ENCODE data around the gene NLK. TPM values are rescaled to one million over a fixed set of nuclear protein-coding genes. Genes with fewer than 3 reads are reported as not detected.

The NLK gene
- total RNA-seq, 1 experiment from 2014 or later: 14.9 TPM

- Histone ChIP-seq H3F3A (ENCODE audit: low read length, unreplicated experiment) (no peaks in the 10 kb centered on the region), H3K9ac (ENCODE audit: low read length) (no peak overlapping the region), H3K27ac (ENCODE audit: low read length) (no peak overlapping the region), H3K4me3 (ENCODE audit: low read length) (no peak overlapping the region), H3K4me1 (ENCODE audit: insufficient read depth, low read length) (no peaks in the 10 kb centered on the region), H3K79me2 (ENCODE audit: low read length) (no peaks in the 10 kb centered on the region), H3K36me3 (ENCODE audit: low read depth, low read length) (no peaks in the 10 kb centered on the region), H3K27me3 (ENCODE audit: low read length) (no peaks in the 10 kb centered on the region), H3K4me2 (ENCODE audit: low read length) (no peak overlapping the region), H3K9me3 (ENCODE audit: low read length) (no peaks in the 10 kb centered on the region), H3K9me2 (replicated peaks; ENCODE audit: low read length) (no peaks in the 10 kb centered on the region), H2AFZ (ENCODE audit: low read length) (no peak overlapping the region), H4K20me1 (ENCODE audit: low read length) (no peaks in the 10 kb centered on the region)
- TF ChIP-seq CTCF (conservative IDR thresholded peaks at IDR 0.05; ENCODE audit: low read depth, low read length) (no peak), EZH2phosphoT487 (IDR thresholded peaks at IDR 0.05; ENCODE audit: borderline replicate concordance, low read length) (no peak), EZH2 (IDR thresholded peaks at IDR 0.05; ENCODE audit: low read length, unreplicated experiment) (no peak)
- DNase-seq (no peak), ATAC-seq (no peak)
- BruUV-seq (replicated peaks): no TSS peak
- ChIA-PET CTCF (no interaction called here), POLR2A (ENCODE audit: unreplicated experiment) (no interaction called here)
- intact Hi-C loops (cut with micrococcal nuclease): no loop called here
Observed at GRCh38 chr17:28226563-28227315, 184.3 kb downstream of the NLK start.

DNA sequence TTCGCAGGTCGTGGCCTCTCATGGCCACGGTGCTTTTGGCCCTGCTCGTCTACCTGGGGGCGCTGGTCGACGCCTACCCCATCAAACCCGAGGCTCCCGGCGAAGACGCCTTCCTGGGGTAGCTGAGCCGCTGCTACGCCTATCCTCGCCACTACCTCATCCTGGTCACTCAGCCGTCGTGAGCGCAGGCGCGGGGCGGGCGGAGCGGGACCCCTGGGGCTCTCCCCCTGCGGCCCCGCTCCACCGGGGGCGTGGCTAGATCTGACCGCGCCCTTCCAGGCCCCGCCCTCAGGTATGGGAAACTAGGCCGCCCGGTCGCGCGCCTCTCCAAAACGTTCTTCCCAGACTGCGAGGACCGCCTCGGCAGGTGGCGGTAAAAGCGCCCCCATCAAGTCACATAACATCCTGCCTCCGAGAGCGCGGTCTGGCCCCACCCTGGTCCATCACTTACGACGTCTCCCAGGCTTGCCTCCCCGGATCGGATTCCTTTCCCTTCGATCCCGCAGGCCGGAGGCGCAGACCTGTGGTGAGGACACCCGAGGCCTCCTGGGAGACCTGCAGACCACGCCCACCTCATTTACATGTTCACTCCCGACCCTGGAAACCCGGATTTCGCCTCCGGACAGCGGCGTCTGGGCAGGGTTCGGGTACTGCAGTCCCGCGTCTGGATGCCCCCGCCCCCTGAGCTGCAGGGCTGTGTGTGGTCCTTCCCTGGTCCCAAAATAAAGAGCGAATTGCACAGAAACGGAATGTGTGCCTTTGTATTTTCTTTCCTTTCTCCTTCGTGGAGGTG, 185.0 kb downstream of the NLK start:
- no peak for TF ChIP-seq EZH2phosphoT487 (IDR thresholded peaks at IDR 0.05; ENCODE audit: borderline replicate concordance, low read length)
- TF ChIP-seq CTCF (conservative IDR thresholded peaks at IDR 0.05; ENCODE audit: low read depth, low read length): no peak
- TF ChIP-seq EZH2 (IDR thresholded peaks at IDR 0.05; ENCODE audit: low read length, unreplicated experiment): no peak
- intact Hi-C loops (cut with micrococcal nuclease): no loop called here
- Histone ChIP-seq H3K9ac (ENCODE audit: low read length) (no peak overlapping the region), H2AFZ (ENCODE audit: low read length) (peak overlapping the region; percentile 53), H3K4me2 (ENCODE audit: low read length) (peak overlapping the region; percentile 40), H3K27me3 (ENCODE audit: low read length) (no peaks in the 10 kb centered on the region), H3K27ac (ENCODE audit: low read length) (no peak overlapping the region), H4K20me1 (ENCODE audit: low read length) (no peaks in the 10 kb centered on the region), H3K4me3 (ENCODE audit: low read length) (peak overlapping the region; percentile 26; the same call in 1 of the 2 replicates), H3K9me3 (ENCODE audit: low read length) (no peaks in the 10 kb centered on the region), H3K4me1 (ENCODE audit: insufficient read depth, low read length) (no peaks in the 10 kb centered on the region), H3F3A (ENCODE audit: low read length, unreplicated experiment) (no peaks in the 10 kb centered on the region), H3K79me2 (ENCODE audit: low read length) (no peaks in the 10 kb centered on the region), H3K36me3 (ENCODE audit: low read depth, low read length) (no peaks in the 10 kb centered on the region), H3K9me2 (replicated peaks; ENCODE audit: low read length) (no peaks in the 10 kb centered on the region)
- ChIA-PET CTCF (no interaction called here), POLR2A (ENCODE audit: unreplicated experiment) (no interaction called here)
- peak; percentile 39 for DNase-seq
- peak; percentile 79 for ATAC-seq
- BruUV-seq (replicated peaks): no TSS peak
